HL-60/S4 (cell line): ENCODE data around the gene IL12RB2.

Source experiments
- in situ Hi-C: fragments of 300-500 bp; cut with MboI; formaldehyde crosslinking; loops from 2 replicates; pipeline ENCODE4 v1.14.3; 2022; ENCODE audit warnings: low sequenced_read_pairs

The IL12RB2 gene, protein sequence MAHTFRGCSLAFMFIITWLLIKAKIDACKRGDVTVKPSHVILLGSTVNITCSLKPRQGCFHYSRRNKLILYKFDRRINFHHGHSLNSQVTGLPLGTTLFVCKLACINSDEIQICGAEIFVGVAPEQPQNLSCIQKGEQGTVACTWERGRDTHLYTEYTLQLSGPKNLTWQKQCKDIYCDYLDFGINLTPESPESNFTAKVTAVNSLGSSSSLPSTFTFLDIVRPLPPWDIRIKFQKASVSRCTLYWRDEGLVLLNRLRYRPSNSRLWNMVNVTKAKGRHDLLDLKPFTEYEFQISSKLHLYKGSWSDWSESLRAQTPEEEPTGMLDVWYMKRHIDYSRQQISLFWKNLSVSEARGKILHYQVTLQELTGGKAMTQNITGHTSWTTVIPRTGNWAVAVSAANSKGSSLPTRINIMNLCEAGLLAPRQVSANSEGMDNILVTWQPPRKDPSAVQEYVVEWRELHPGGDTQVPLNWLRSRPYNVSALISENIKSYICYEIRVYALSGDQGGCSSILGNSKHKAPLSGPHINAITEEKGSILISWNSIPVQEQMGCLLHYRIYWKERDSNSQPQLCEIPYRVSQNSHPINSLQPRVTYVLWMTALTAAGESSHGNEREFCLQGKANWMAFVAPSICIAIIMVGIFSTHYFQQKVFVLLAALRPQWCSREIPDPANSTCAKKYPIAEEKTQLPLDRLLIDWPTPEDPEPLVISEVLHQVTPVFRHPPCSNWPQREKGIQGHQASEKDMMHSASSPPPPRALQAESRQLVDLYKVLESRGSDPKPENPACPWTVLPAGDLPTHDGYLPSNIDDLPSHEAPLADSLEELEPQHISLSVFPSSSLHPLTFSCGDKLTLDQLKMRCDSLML

DNA sequence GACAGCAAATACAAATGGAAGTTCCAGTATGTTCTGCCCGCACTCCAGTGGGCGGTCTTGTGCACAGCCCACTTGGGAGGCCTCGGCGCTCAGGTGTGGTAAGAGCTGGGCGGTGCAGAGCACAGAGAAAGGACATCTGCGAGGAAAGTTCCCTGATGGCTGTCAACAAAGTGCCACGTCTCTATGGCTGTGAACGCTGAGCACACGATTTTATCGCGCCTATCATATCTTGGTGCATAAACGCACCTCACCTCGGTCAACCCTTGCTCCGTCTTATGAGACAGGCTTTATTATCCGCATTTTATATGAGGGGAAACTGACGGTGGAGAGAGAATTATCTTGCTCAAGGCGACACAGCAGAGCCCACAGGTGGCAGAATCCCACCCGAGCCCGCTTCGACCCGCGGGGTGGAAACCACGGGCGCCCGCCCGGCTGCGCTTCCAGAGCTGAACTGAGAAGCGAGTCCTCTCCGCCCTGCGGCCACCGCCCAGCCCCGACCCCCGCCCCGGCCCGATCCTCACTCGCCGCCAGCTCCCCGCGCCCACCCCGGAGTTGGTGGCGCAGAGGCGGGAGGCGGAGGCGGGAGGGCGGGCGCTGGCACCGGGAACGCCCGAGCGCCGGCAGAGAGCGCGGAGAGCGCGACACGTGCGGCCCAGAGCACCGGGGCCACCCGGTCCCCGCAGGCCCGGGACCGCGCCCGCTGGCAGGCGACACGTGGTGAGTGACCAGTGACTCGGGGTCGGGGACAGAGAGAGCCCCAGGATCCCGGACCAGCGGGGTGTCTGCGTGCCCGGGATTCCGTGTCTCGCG is at the start of gene IL12RB2:
Gene IL12RB2, plus strand, starts transcription at position 623 of the 810 bp plus-strand sequence. CDS start 12,496 bp downstream, outside the sequence.
- in situ Hi-C loops: no loop called here

DNA sequence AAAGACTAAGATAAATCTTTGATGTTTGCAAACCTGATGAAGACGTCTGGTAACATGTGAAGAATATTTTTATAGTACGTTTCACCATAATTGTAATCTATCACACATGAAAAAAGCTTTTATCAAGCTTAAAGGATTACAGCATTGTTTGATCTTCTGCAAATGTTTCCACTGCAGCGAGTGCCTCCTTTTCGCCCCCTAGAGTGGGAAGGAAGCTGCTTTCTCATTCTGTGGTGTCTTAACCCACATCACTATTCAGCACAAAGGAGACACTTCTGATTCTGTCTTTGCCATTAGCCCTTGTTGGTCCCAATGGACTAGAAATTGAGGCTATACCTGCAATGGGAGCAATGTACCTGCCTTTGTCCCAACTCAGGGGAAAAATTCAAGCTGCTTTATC is 46.0 kb upstream of the IL12RB2 start:
- in situ Hi-C loops: no loop called here

DNA sequence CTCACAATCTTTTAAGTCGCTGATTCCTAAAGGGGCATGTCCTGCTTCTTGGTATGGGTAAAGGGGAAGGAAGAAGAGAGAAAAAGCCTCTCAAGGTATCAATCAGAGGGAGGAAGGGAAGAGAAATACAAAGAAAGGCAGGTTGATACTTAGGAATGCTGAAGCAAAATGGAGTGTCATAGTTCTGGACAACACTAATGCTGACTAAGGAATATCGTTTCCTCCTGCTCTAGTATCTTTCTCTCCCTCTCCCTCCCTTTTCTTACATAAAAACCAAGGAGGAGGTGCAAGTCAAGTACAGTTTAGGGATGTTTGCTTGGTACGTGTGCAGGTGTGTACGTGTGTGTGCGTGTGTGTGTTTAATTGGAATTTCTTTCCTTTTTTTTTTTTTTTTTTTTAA is 44.9 kb upstream of the IL12RB2 start:
- in situ Hi-C loops: no loop called here

DNA sequence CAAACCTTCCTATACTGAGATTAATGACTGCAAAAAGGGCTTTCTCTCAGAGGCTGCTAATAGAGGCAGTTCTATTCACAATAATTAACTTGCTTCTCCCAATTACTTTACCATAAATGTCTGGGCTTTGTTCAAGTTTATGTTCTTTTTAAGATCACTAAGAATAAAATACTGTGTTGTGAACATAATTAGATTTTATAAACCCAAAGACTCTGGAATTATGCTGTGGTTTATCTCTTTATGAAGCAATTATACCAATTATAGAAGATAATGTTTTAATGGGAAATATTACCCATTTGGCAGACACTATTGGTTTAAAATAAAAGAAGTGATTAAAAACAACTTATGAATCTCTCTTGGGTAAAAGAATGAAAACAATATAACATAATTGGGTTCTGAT is 43.5 kb upstream of the IL12RB2 start:
- in situ Hi-C loops: no loop called here

DNA sequence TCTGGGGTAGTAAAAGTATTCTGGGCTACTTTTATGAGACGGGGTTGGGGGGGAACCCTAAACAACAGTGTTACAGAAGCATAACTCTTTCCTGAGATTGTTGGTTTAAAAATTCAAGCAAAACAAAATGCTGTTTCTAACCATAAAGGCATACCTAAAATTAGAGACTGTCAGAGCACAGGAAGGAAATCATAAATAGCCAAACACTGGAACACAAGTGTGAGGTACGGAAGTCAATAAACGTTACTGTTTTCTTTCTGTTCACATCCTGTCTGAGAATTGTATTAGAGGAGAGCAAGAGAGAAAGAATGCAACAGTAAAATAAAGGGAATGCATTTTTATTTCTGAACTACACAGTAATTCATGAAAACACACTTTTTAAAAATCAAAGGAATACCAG is 42.8 kb upstream of the IL12RB2 start:
- in situ Hi-C loops: no loop called here

DNA sequence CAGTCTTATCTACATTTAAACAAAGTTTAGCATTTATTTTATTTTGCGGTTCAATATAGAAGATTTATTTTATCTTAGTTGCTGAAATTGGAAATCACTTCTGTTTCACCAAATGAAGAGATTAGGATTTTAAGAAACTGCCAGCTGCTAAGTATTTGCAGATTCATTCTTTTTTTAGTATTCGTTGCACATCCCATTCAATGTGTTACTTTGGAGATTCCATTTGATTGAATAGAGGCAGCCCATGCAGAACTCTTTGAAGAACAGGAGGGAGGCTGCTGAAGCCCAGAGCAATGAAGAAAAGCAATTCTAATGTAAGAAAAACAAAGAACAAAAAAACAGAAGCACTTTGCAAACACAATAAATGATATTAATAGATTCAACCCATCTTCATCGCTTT is 38.6 kb upstream of the IL12RB2 start:
- in situ Hi-C loops: no loop called here

DNA sequence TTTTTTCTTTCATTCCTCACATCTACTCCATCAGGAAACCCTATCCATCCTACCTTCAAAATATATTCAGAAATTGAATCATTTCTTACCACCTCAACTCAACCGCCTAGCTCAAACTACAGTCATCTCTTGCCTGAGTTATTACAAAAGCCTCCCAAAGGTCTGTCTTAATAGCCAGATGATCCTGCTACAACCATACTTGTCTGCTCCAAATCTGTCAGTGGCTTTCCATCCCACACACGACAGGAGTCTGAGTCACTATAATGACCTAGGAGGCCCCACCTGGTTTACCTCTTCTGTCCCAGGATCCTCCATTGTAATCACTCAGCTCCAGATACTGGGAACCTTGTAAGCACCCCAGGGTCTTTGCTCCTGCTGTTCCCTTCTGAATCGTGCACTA is 37.1 kb upstream of the IL12RB2 start:
- in situ Hi-C loops: no loop called here

DNA sequence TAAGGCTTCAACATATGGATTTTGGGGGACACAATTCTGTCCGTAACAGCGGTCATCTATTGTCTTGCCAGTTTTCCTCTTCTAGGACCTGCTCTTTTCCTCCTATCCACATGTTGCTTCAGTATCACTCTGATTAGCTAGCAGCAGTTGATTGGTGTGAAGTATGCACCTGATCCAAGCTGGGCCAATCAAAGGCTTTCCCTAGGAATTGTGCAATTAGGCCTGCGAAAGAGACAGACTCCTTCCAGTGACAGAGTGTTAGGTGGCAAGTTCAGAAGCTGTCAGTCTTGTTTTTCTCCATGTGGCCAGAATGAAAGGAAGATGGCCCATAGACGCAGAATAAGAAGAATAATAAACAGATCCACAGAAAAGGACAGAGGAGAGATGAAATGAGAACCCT is 34.1 kb upstream of the IL12RB2 start:
- in situ Hi-C loops: no loop called here

DNA sequence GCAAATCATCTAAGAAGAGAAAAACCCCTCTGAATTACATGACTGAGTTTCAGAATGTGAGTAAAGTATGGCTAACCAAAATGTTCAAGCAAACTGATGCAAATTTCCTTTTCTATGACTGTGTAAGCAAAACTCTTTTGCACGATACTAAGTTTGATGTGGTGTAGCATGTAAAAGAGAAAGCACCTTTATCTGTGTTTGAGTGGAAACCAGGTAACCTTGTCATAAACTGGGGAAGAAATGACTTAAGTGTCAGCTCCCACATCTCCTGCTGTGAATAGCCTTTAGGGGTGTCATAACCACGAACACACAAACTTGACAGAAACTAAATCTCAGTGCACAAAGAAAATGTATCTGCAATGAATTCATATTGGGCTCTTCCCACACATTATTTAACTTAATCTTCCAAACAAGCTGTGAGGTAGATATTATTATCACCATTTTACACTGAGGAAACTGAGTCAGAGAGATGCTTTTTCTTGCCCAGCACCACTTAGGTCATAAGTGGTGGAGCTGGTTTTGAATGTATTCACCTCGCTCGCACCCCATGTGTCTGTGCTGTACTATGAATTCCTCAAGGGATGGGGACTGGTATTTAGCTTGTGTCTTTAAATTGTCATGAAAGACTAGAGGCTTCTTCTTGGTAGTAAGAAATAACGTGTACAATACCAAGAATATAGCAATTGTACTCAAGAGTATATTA is 32.9 kb upstream of the IL12RB2 start:
- in situ Hi-C loops: no loop called here

DNA sequence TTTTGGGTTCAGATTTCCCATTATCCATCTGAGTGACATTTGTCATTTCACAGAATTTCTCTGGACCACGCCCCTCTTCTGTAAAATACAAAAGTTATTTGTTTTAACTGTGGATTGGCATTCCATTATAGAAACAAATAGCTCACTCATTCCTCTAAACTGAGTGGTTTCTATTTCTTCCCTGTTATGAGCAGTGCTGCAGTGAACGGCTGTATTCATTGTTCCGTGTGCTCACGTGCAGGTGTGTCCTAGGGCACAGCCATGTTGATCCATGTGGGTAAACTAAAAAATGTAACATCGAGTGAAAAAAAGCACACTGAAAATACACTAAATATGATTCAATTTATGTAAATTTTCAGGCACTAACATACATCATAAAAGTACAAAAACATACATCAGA is 27.0 kb upstream of the IL12RB2 start:
- in situ Hi-C loops: no loop called here

DNA sequence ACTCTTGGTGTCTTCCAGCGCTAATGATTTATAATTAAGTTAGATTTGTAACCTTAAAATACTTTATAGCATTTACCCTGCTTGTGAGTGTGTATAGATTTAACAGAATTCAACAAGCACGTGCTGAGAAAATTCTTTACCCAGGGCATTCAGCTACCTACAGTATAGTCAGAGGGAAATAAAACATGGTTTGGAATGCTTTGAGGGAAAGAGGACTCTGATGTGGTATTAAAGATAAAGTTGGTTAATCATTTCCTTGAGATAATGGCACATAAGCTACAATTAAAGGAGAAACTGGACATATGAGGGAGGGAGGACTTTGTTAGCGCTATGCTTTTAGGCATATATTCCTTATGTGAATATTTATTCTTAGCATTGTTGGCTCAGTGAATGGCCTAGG is 26.4 kb upstream of the IL12RB2 start:
- in situ Hi-C loops: no loop called here

DNA sequence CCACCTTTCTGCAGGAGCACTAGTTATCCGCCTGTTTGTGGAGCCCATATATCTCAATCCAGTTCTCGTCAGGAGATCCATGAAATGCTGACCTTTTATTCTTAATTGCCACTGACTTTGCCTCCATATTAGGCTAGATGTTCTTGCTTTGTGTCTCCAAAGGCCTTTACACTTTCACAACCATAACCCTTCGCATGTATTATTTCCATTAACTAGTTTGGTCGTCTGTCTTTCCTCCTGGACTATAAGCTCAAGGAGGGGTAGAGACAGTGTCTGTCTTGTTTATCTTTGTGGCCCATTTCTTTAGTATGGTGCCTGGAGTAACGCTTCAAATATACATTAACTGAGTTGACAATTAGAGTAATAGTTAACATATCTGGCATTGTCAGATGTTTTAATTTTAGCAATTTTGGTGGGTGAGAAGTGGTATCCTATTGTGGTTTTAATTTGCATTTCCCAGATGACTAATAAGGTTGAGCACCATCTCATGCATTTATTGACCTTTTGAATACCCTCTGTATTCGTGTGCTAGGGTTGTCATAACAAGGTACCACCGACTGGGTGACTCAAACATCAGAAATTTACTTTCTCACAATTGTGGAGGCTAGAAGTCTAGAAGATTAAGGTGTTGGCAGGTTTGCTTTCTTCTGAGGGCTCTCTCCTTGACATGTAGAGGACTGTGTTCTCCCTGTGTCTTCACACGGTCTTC is 21.7 kb upstream of the IL12RB2 start:
- in situ Hi-C loops: no loop called here

DNA sequence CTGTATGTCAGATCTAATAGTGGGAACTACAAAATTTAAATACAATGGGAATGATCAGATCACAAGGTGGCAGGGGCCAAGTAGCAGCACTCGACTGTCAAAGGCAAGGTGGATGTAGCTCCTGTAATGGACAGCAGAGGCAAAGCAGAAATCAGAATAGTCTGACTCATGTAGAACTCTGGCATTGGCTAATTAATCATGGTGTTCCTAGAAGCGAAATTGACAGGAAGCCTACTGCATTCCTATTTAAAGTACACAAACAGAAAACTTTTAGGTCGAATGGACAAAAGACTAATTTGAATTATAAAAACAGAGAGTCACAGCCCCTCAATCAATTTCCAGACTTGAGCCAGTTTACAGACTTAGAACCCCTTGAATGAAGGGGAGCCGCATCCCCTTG is 17.4 kb upstream of the IL12RB2 start:
- in situ Hi-C loops: no loop called here

DNA sequence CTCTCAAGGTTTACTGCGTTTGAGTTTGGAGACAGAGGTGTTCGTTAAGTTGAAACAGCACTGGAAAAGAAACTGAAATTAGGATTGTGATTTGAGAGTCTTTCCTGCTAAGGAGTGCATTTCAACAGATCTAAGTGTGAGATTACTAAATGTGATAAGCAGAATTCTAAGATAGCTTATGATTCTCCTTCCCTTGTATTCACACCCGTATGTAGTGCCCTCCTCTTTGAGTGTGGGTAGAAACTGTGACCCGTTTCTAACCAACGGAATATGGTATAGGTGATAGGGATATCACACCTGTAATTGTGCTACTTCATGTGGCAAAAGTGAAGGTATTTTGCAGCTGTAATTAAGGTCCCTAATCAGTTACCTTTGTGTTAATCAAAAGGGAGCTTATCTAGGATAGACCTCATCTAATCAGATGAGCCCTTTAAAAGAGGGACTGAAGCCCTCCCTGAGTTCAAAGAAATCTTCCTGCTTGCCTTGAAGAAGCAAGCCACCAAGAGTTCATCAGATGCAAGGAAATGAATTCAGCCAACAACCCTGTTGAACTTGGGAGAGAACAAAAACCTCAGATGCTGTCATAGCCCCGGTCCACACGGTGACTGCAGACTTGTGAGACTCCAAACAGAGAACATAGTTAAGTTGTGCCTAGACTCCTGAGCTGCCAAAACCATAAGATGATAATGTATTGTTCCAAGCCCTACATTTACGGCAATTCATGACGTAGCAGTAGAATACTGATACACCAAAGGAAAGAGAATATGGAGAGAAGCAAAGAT is 12.6 kb upstream of the IL12RB2 start:
- in situ Hi-C loops: no loop called here

DNA sequence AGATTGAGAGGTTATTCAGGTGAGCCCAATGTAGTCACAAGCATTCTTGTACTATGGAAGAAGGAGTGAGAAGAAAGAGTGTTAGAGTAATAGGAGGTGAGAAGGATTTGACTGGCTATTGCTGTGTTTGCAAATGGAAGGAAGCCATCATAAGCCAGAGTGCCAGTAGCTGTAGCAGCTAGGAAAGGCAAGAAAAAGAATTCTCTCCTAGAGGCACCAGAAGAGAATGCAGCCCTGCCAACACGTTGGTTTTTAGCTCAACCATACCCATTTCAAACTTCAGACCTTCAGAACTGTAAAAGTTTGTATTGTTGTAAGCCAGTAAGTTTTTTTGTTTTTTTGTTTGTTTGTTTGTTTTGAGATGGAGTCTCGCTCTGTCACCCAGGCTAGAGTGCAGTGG is 8.9 kb upstream of the IL12RB2 start:
- in situ Hi-C loops: no loop called here

DNA sequence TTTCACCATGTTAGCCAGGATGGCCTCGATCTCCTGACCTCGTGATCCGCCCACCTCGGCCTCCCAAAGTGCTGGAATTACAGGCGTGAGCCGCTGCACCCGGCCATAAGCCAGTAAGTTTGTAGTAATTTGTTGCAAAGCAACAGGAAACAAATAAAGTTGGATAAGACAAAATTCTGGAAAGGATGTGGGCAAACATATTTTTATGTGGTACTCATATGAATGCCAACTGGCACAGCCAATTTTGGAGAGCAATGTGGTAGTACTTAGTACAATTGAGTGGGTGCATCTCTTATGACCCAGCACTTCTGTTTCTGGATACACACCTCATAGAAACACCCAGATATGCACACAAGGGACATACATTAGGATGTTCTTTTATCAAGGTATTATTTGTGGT is 8.4 kb upstream of the IL12RB2 start:
- in situ Hi-C loops: no loop called here

DNA sequence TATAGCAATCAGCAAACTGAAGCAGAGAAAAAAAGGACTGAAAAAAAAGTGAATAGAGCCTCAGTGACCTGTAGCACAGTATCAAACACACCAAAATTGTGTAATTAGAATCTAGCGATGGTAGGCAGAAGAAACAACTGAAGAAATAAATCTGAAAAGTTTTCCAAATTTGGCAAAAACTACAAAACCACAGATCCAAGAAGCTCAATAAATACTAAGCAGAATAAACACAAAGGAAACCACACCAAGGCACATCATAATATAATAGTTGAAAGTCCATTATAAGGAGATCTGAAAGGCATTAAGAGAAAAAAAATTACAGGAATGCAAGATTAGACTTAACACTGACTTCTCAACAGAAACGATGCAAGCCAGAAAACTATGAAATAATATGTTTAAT is 7.1 kb upstream of the IL12RB2 start:
- in situ Hi-C loops: no loop called here

DNA sequence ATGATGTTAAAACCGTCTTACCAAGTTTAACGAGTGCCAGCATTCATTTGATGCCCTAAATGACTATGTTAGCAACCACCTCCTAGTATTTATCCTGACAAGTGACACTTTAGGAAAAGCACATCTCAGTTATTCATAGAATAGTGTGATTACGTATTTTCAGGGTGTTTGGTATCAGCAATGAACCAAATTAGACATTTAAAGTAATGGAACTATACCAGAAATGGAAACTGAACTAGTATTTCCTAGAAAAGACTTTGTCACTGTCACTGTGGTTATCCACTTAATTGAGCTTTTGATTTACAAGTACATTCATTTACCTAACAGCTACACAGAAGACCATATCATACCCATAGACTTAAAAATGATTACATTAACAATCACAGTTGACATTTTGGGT is 3.6 kb upstream of the IL12RB2 start:
- in situ Hi-C loops: no loop called here

DNA sequence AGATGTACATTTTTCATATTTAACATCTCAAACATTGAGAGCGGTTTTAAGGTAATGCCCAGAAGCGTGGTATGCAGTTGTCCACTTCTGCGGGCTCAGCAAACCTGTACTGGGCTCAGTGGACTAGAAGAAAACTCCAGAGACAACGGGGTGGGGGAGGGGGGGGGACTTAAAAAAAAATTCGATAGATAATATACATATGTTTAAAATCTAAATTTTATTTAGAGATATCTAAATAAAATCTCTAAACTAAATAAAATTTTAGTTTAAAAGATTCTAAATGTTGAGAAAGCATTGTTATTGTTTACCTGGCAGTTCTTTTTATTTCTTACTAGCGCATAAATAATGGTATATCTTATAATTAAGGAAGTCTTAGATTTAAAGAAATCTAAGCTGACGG is 1.1 kb upstream of the IL12RB2 start:
- in situ Hi-C loops: no loop called here
